HG03442 (cell line): ENCODE data around the gene FAM168A.
A peak's percentile ranks its signal among the peaks of the same experiment; 100 is the strongest.

Experiments used
- ATAC-seq: cut with Tn5 transposase; IDR thresholded peaks from one replicate; pipeline ENCODE4 v1.9.1; 2021; ENCODE audit warnings: mild to moderate bottlenecking, moderate library complexity; ENCODE audit not compliant: unreplicated experiment

FAM168A gene

DNA sequence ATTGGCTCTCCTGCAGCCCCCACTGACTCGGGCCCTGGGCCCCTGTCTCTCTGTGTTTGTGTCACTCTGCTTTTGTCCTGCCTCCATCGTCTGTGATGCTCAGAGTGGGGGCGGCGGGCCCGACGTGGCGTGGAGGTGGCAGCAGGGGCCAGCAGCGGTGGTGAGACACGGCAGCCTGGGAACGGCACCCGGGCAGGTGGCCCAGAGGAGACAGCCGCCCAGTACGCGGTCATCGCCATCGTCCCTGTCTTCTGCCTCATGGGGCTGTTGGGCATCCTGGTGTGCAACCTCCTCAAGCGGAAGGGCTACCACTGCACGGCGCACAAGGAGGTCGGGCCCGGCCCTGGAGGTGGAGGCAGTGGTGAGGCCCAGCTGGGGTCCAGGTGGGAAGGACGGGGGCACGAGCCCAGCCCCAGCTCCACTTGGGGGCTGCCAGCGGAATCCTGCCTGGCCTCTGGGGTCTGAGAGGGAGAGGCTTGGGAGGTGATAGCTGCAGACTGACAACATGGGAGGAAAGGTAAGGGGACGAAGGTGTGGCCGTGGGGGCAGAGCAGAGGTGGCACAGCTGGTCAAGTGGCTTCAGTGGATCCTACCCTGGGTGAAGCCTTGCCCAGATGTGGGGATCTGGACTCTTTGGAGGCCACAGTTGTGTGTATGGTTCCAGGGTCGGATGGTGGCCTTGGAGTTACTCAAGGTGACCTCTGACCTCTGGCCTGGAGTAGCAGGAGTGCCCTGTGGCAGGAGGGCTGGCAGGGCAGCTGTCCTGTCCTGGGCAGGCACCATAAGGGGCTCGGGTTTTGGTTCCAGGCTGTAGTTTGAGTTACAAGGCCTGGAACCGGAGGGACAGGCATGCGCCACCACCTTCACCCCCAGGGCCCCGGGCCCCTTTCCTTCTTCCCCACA is 205.6 kb downstream of the FAM168A start:
- ATAC-seq, result no peak

DNA sequence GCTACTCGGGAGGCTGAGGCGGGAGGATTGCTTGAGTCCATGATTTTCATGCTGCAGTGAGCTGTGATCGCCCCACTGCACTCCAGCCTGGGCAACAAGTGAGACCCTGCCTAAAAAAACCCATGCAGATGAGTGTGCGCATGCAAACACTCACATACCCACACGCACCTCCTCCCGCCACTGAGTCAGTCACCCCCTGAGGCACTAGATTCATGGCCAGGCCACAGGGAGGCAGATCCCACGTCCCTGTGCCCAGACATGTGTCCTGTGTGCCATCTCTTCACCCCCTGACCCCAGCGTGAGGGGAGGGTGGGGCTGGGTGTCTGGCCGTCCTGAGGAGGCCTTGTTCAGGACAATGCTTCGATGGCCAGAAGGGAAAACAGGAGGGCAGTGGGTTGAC is 206.2 kb downstream of the FAM168A start:
- no peak for ATAC-seq

DNA sequence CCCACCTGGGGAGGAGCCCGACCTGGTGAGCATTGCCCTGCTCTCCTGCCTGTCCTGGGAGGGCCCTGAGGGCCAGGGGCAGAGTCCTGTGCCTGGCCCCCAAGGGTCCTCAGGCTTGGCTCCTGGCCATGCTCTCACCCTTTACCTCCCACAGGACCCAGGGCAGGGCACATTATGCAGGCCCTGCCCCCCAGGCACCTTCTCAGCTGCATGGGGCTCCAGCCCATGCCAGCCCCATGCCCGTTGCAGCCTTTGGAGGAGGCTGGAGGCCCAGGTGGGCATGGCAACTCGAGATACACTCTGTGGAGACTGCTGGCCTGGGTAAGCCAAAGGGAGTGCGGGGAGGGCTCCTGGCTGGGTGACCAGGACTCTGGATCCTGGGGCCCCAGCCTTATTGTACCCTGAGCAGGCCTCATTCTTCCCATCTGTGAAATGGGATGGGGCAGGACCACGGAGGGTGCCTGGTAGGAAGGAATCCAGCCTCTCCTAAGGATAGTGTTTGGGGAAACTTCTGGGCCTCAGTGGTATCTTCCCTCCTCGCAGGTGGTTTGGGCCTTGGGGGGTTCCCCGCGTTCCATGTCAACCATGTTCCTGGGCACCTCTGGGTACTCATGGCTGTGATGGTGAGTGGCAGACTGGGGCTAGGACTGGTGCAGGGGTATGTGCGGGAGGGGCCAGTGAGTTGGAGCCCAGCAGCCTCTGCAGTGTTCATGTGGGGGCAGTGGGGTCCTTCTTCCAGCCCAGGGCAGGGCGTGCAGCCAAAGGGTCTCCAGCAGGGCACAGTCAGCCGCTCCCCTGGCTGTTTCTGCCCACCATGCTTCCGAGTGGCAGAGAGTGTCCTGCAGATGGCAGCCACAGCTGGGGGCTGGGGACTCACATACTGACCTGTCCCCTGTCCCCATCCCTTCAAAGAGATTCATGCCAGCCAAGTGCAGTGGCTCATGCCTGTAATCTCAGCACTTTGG is 207.0 kb downstream of the FAM168A start:
- no peak for ATAC-seq

DNA sequence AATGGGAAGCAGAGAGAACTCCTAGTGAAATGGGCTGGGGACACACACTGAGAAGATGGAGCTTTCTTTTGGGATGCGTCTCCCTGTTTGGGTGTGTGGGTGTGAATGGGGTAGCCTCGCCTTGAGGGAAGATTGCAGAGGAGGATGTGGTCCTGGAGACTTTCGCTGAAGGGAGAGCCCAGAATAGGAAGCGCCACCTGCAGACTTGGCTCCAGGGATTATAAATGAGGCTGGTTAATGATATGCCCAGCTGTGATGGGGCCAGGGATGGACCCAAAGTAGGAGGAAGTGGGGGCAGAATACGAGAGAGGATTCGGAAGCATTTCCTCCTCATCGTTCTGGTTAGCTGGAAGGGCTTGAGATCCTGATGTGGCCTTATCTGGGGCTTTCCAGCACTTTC is 208.0 kb downstream of the FAM168A start:
- no peak for ATAC-seq

DNA sequence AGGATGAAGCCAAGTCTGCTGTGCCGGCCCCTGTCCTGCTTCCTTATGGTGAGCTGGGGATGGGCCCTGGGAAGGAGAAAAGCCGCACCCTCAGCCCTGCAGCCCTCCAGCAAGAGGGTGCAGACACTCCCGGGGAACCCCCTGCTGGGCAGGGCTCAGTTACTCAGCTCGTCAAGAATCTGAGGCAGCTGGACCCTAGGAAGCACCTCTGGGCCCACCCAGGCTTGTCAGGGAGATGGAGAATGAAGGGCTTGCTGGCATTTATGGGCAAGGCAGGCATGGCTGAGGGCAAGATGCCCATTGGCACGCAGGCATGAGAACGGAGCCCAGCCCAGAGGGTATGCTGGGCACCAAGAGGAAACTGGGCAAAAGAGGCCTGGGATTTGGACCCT is 208.8 kb downstream of the FAM168A start:
- ATAC-seq, result no peak

DNA sequence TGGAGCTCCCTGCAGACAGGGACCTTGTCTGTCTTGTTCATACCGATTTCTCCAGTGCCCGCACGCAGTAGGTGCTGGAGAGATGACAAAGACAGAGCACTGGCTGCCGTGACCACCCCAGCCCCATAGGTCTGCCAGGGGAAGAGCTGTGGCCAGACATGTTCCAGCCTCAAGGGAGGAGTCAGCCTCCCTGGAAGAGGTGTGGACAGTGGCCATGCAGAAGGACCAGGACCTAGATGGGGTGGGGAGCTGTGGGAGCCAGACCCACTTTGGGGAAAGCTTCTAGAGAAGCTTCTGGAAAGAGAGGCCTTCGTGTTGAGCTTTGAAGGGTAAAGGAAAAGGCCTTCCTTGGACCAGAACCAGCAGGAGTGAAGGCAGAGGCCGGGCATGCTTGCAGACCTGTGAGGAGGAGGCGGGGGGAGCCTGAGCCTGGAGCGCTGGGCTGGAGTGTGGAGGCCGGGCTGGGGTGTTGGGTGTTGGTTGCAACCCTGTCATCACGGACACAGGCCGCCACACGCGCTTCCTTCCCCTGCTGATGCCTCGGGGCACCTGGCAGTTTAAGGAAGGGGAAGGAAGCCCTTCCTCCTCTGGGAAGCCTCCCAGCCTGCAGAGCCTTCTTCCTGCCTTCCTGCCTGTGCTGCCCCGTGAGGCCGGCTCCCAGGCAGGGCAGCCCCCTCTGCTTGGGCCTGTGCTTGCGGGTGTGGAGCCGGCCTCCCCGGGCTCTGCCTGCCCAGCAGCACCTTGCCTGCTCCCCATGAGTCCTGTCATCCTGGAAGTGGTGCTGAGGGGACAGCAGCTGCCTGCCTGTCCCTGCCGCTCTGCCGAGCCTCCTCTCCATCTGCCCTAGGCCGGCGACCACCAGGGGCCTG is 209.4 kb downstream of the FAM168A start:
- ATAC-seq, result no peak

DNA sequence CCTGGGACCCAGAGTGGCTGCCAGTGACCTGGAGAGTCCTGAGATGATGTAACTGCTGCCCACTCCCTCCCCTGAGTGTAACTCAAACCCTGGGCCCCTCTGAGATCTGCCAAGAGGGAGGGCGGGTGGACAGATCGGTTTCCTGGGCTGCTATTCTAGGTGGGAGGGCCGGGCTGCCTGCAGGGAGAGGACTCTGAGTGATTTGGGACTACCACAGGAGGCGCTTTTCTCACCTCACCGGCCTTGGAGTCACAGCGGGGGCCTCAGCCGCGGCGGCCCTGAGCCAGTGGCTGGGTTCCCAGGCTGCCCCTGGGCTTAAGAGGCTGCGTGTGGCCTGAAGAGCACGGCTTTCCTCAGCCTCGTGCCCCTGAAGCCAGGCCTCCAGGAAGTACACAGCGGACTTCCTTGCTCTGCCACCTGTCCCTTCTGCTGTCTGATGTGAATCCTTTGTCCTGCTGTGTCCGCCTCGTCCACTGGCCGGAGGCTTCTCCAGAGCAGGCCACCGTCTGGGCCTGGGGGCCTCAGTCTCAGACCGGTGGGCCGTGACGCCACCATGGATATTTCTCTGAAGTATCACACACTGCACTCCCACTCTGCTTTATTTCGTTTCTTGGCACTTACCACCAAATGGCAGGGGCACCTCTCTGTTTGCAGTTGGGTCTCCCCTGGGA is 210.2 kb downstream of the FAM168A start:
- no peak for ATAC-seq

DNA sequence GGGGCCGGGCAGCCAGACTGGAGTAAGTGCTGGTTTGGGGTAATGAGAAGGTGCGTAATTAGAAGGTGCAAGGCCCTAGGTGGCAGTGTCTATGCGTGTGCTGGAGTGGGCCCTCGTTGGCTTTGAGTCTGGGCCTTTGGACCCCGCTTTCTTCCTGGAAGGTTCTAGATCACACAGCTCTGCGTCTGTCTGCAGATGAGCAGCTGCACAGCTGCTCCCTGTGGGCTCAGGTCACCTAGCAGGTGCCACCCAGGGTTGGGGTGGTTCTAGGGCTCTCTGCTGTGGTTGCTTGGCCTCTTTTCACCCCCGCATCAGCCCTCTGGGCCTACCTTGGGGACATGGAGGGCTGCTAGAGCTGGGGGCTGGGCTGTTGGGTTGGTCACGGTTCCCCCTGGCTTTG is 211.4 kb downstream of the FAM168A start:
- ATAC-seq, result no peak

DNA sequence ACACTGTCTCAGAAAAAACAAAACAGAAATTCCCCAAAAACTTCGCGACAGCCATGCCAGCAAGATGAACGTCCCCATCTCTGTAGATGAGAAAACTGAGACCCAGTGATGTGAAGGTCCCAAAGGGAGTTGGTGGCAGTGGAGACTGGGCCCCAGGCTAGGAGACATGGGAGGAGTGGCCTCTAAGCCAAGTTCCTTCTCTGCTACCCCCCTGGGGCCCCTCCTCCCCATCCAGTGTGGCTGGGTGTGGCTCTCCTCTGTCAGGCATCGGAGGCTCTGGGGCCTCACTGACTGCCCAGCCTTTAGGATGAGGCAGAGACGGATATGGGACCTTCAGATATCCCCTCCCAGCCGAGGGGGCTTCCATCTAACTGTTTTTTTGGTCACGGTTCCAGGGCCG is 211.9 kb downstream of the FAM168A start:
- ATAC-seq, result no peak

DNA sequence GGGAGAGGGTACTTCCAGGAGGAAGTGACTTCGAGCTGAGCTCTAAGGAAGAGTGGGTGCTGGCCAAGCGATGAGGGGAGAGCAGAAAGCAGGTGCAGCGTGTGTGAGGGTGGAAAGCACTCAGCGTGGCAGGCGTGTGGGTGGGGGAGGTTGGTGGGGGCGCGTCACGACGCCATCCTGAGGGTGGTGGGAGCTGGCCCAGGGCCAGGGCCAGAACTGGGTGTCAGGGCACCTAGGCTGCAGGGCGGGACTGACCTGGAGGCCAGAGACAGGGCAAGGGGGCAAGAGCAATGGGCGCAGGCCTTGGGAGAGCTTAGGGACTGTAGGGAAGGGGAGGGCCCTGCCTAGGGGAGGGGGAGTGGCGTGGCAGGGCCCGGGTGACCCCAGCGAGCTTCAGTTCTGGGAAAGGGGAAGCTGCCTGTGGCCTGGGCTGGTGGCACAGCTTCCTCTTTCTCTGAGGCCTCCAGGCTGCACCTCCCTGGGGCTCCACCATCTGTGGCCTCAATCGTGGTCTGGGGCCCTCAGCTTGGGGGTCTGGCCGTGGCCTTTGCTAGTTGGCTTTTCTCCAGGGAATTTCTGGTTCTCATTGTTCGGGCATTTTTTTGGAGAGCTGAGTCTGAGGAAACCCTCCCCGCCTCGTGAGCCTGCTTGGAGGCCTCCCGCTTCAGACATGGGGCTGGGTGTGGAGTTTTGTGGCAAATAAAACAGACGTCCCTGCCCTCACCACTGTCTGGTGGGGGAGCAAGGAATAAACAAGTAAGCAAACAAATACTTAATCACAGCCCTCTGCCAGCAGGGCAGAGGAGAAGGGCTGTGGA is 212.8 kb downstream of the FAM168A start:
- peak; percentile 37 for ATAC-seq

DNA sequence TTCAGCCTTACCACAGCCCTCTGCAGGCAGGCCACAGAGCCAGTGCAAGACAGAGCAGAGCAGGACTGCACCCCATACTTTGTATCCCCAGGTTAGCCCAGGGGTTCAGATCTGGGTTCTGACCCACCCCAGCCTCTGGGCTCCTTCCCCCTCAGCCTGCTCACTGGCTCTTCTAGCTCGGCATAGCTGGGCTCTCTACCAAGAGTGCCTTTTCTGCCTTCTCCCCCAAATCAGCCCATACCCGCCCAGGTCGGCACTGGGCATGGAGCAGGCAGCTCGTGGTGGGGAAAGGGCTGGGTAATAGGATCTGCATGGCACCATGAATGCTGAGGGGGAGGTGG is 213.4 kb downstream of the FAM168A start:
- no peak for ATAC-seq

DNA sequence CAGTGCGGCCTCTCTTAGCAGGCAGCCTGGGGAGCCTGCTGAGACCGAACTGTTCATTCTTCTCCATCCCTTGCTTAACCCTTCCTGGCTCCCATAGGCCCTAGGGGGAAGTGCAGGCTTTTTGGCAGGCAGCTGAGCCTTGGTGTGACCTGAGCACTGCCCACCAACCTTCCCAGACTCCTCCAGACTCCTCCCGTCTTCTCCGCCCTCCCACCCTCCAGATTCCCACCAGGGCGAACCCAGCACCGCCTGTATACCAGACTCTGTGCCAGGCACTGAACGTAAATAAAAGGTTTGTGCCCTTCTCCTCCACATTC is 213.8 kb downstream of the FAM168A start:
- no peak for ATAC-seq

DNA sequence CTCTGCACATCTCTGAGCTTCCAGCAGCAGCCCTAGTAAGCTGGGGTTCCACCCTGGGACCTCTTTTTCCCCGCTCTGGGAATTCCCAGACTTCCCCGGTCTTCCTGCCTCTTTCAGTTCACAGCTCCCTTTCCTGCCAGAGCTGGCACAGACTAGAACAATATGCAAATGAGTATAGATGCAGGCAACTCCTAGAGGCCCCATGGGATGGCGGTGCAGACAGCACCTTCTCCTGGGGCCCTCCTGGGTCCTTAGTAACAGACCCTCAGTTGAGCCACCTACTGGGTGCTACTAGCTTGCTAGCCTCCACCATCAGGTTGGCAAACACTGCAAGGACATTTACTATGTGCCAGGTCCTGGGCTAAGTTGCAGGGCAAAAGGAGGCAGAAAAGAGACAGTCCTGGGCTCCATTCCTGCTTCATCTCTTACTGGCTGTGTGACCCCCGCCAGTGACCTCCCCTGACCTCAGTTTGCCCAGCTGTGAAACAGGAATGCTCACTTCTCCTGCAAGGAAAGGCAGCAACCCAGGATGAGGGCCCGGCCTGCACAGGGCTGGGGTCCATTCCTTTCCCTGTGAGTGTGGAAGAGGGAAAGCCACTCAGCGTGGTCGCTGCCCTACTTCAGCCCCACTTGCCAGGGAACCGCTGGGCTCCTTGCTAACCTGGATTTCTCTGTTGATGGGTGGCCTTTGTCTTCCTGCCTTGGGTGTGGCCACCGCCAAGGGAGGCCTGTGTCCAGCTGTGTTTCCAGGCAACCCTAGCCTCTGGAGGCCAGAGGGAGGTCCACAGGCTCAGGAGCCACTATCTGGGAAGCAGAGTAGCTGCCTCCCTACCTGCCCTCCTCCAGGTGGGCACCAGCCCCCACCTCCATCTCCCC is 214.4 kb downstream of the FAM168A start:
- ATAC-seq, result peak; percentile 25

DNA sequence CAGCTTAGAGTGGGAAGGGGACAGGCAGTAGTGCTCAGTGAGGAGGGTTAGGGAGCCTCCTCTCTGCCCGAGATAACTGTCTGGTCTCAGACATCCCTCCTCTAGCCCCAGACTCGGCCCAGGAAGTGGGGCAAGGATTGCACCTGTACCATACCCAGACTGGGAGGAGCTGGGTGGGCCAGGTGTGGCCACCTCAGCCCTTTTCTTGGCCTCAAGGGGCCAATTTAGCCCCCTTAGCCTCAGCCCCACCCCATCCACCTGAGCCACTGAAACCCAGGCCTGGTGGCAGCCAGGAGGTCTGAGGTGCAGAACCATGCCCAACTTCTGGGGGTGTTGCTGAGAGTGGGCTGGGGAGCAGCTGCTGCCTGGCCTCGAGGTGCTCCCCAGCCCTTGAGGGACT is 215.2 kb downstream of the FAM168A start:
- no peak for ATAC-seq

DNA sequence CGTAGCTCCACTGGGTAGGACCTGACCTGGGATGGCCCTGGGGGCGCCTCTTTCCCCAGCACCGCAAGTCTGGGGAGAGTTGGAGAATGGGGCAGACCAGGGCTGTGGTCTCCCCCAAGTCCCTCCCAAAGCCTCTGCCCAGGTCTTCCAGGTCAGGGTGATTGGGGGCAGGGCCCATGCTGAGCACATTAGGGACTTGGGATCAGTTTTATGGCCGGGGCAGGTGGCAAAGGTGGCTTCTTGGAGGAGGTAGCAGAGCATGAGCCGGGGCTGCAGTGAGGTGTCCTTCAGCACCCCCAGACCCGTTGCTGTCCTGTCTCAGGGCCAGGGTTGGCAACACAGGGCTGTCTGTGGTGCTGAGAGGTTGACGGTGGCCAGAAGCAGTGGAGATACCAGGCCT is 215.7 kb downstream of the FAM168A start:
- no peak for ATAC-seq

DNA sequence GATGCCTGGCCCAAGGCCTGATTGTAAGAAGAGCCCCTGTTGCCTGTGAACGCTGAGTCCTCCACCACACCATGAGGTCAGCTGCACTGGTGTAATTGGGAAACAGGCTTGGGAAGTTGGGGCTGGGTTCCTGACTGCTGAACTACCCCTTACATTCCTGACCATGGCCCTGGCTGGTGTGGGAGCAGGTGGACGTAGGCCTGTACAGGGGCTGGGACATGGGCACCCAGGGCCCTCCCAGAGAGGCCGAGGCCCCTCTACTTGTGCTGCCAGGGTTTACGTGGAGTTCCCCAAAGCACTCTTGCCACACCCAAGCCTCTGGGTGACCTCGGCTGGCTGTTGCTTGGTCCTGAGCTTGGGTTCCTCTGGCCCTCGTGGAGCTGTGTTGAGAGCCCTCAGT is 216.3 kb downstream of the FAM168A start:
- no peak for ATAC-seq

DNA sequence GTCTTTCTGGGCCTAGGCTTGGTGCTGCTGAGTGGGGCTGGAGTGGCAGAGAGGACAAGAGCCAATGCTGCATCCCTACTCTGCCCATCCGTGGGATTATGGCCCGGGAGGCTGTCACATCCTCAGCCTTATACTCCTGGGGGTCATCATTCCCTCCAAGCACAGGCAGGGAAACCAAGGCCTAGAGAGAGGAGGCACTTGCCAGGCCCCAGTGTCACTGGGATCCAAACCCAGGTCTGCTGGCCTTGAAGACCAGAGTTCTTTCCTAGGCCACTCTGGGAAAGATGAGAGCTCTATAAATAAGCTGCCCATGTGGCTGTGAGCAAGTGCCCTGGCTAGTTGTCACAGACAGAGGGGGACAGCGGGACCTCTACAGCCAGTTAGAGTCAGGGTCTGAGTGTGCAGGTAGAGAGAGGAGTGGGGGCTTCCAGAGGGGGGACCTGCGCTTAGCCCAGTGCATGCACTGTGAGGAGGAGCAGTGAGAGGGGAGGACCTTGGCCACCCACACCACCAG is 217.0 kb downstream of the FAM168A start:
- no peak for ATAC-seq

DNA sequence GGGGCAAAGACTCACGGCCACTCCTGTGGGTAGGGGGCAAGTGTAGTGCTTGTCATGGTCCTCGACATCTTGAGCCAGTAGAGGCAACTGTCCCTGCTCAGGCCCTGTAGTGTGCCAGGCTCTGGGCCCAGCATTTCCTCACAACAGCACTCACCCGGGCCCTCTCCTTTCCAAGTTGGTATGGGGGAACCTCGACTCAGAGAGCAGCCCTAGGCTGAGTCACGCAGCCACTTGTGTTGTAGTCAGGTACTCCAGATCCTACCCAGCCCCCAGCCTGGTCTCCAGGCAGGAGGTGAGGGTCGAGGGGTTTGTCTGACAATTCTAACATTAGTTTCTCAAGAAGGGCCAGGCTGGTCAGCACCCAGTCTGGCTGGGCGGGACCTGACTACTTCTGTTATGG is 217.6 kb downstream of the FAM168A start:
- no peak for ATAC-seq
